ENCODE results near the gene CBX8. TPM values are rescaled to one million over a fixed set of nuclear protein-coding genes. Genes with fewer than 3 reads are reported as not detected.
A peak's percentile ranks its signal among the peaks of the same experiment; 100 is the strongest.

The CBX8 gene
- total RNA-seq, 3 donors from 2014 or later (not counting 1 experiment from before 2014, with no cell fraction given), result 4.0 to 6.4 (median 5.8) TPM

DNA sequence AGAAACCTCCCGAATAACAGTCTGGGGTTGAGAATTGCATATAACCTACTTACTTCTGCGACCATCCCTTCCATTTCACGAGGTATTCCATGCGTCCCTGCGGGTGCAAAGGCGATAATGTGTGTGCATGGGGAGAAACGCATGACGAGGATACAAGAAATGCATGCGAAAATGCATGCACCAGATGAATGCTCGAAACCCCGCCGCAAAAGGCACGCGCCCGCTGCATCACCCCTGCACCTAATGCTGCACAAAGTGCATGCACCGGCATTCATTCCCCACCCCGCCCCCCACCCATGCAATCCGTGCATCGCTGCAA, 474 bp downstream of the CBX8 start:
- Histone ChIP-seq H3K4me1 (ENCODE audit: control insufficient read depth, insufficient read depth, low read length) (peaks cover 53% of the 10 kb centered on the region), H3K27ac (ENCODE audit: low read length) (no peak overlapping the region), H3K4me3 (ENCODE audit: low read length) (peak overlapping the region; percentile 66), H3K27me3 (ENCODE audit: control insufficient read depth, insufficient read depth, low read length) (peaks cover 51% of the 10 kb centered on the region), H3K9me3 (ENCODE audit: control insufficient read depth, insufficient read depth, low read length) (peaks cover under 1% of the 10 kb centered on the region), H3K36me3 (ENCODE audit: control insufficient read depth, insufficient read depth, low read length) (peaks cover 3% of the 10 kb centered on the region)
- ATAC-seq (no peak), DNase-seq (no peak)
- 0% methylated on average over 17 of the region's 19 CpGs for WGBS (ENCODE audit: insufficient coverage)
- Mint-ChIP-seq H3K4me1 (peaks cover 28 to 34% of the 10 kb centered on the region in 2 donors), H3K27ac (peak overlapping the region; percentile 75 to 90), H3K9me3 (no peaks in the 10 kb centered on the region), H3K4me3 (peak overlapping the region; percentile 91), H3K36me3 (no peaks in the 10 kb centered on the region), H3K27me3 (ENCODE audit: low read depth in 2 of 2) (peaks cover 20 to 38% of the 10 kb centered on the region in 2 donors)
- intact Hi-C loops (cut with micrococcal nuclease), result loop anchor here (2.0 to 5.0 kb wide), 3 partner anchors 14 to 49 kb away; partner anchors contain the start of gene CBX4
- TF ChIP-seq, protein P1, sequence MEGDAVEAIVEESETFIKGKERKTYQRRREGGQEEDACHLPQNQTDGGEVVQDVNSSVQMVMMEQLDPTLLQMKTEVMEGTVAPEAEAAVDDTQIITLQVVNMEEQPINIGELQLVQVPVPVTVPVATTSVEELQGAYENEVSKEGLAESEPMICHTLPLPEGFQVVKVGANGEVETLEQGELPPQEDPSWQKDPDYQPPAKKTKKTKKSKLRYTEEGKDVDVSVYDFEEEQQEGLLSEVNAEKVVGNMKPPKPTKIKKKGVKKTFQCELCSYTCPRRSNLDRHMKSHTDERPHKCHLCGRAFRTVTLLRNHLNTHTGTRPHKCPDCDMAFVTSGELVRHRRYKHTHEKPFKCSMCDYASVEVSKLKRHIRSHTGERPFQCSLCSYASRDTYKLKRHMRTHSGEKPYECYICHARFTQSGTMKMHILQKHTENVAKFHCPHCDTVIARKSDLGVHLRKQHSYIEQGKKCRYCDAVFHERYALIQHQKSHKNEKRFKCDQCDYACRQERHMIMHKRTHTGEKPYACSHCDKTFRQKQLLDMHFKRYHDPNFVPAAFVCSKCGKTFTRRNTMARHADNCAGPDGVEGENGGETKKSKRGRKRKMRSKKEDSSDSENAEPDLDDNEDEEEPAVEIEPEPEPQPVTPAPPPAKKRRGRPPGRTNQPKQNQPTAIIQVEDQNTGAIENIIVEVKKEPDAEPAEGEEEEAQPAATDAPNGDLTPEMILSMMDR (IDR thresholded peaks at IDR 0.05), result no peak

DNA sequence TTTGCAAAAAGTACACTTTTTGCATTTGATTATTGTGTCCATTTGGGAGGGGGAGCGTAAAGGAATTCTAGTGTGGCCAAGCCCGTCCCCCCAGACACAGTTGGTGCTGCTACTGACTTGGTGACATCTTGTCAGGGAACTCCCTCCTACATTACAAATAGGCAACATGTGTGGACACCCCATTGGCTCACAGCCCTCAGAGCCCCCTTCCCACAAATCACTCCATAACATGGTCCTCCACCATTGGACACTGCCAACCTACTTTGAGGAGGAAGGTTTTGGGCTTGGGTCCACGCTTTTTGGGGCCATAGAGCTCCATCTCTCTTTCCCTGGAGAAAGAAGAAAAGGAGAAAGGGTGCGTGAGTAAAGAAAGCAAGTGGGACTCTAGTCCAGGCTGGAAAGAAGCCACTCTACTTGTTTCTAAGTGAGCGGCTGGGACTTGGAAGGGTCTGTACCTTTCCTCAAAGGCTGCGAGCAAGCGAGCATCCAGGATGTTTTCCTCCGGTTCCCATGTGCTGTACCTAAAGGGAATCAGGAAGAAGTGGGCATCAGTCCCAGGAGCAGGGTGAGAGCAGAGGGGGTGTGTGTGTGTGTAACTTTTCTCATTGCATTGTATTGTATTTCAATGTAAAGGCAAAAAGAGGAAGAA, 958 bp downstream of the CBX8 start:
- peaks cover 28 to 34% of the 10 kb centered on the region in 2 donors for H3K4me1 Mint-ChIP-seq
- peak overlapping the region in 1 of 2 donors; percentile 90 for H3K27ac Mint-ChIP-seq
- no peaks in the 10 kb centered on the region for H3K36me3 Mint-ChIP-seq
- Histone ChIP-seq H3K4me3 (ENCODE audit: low read length) (peak overlapping the region; percentile 66), H3K9me3 (ENCODE audit: control insufficient read depth, insufficient read depth, low read length) (no peaks in the 10 kb centered on the region), H3K4me1 (ENCODE audit: control insufficient read depth, insufficient read depth, low read length) (peaks cover 52% of the 10 kb centered on the region), H3K27me3 (ENCODE audit: control insufficient read depth, insufficient read depth, low read length) (peaks cover 51% of the 10 kb centered on the region), H3K27ac (ENCODE audit: low read length) (no peak overlapping the region), H3K36me3 (ENCODE audit: control insufficient read depth, insufficient read depth, low read length) (peaks cover 3% of the 10 kb centered on the region)
- DNase-seq (no peak), ATAC-seq (no peak)
- TF ChIP-seq, protein P1 (IDR thresholded peaks at IDR 0.05), result no peak
- intact Hi-C loops (cut with micrococcal nuclease), result loop anchor here (2.0 to 5.0 kb wide), 3 partner anchors 15 to 49 kb away; partner anchors contain the start of gene CBX4
- no peaks in the 10 kb centered on the region for H3K9me3 Mint-ChIP-seq
- WGBS (ENCODE audit: insufficient coverage), result 85% methylated on average over 8 of the region's 8 CpGs
- peak overlapping the region; percentile 91 for H3K4me3 Mint-ChIP-seq
- peaks cover 19 to 38% of the 10 kb centered on the region in 2 donors for H3K27me3 Mint-ChIP-seq (ENCODE audit: low read depth in 2 of 2)

DNA sequence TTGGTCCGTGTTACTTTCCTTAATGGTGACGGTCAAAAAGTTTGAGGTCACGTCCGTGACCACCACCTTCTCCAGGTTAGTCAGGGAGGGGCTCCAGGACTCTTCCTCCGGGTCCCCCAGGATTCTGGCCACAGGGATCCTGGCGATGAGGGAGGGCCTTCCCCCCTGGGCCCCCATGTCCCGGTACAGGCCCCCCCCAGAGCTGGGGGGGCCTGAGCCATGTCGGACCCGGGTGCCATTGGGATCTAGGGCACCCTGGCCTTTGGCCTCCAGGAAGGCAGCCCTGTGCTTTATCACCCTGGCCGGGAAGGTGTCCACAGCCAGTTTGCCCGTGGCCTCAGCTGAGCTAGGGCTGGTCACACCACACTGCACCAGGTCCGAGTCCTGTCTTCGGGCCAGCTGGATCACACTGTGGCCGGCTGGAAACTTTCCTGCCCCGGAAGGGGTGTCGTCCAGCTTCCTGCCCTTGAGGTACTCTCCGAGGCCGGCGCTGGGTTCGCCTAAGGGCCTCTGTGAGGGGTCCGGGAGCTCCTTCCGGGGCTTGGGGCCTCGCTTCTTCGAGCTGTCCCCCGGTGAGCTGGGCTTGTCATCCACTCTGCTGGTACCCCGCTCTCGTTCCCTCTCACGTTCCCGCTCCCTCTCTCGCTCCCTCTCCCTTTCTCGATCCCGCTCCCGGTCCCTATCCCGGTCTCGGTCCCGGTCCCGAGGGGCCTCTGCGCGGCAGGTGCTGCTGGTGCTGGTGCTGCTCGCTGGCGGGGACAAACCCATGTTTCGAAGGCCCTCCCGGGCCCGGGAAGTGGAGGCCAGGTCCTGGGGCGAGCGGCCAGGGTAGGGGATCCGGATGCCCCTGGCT, 2.0 kb downstream of the CBX8 start:
- no peaks in the 10 kb centered on the region for H3K36me3 Mint-ChIP-seq
- peaks cover 11 to 32% of the 10 kb centered on the region in 2 donors for H3K27me3 Mint-ChIP-seq (ENCODE audit: low read depth in 2 of 2)
- DNase-seq (no peak), ATAC-seq (no peak)
- peaks cover 52% of the 10 kb centered on the region for H3K4me1 ChIP-seq (ENCODE audit: control insufficient read depth, insufficient read depth, low read length)
- H3K27me3 ChIP-seq (ENCODE audit: control insufficient read depth, insufficient read depth, low read length), result peaks cover 50% of the 10 kb centered on the region
- peaks cover 20 to 23% of the 10 kb centered on the region in 2 donors for H3K4me1 Mint-ChIP-seq
- no peak overlapping the region for H3K27ac Mint-ChIP-seq
- H3K4me3 Mint-ChIP-seq, result peak overlapping the region; percentile 28
- H3K36me3 ChIP-seq (ENCODE audit: control insufficient read depth, insufficient read depth, low read length), result peaks cover 3% of the 10 kb centered on the region
- no peak overlapping the region for H3K27ac ChIP-seq (ENCODE audit: low read length)
- no peak overlapping the region for H3K4me3 ChIP-seq (ENCODE audit: low read length)
- H3K9me3 Mint-ChIP-seq, result no peaks in the 10 kb centered on the region
- WGBS (ENCODE audit: insufficient coverage), result 96% methylated on average over 47 of the region's 47 CpGs
- TF ChIP-seq, protein P1 (IDR thresholded peaks at IDR 0.05), result no peak
- intact Hi-C loops (cut with micrococcal nuclease), result loop anchor here (5.0 kb wide), 1 partner anchor 48 kb away; no protein-coding TSS in a partner anchor
- no peaks in the 10 kb centered on the region for H3K9me3 ChIP-seq (ENCODE audit: control insufficient read depth, insufficient read depth, low read length)

All from natural killer cell (primary cell).